Measurements from ENCODE around the gene ZNF83. TPM values are rescaled to one million over a fixed set of nuclear protein-coding genes. Genes with fewer than 3 reads are reported as not detected.
A peak's percentile ranks its signal among the peaks of the same experiment; 100 is the strongest.
"Not testable (repeated sequence)": the region's sequence is repeated elsewhere in the genome, so short reads cannot be mapped to it uniquely, and the experiment has no call there.

The ZNF83 gene
- total RNA-seq, 1 experiment from 2014 or later, result 14.1 TPM

GRCh38 chr19:52651956-52652355 lies 13.8 kb upstream of the ZNF83 start:
- DNase-seq (ENCODE audit: low read depth, low spot score), result no peak
- in situ Hi-C loops (cut with HindIII; ENCODE audit: low pct_unique_long_range_greater_than_20kb, low sequenced_read_pairs), result no loop called here

GRCh38 chr19:52648336-52649016 lies 10.3 kb upstream of the ZNF83 start:
- no peak for DNase-seq (ENCODE audit: low read depth, low spot score)
- in situ Hi-C loops (cut with HindIII; ENCODE audit: low pct_unique_long_range_greater_than_20kb, low sequenced_read_pairs), result no loop called here

- DNase-seq (ENCODE audit: low read depth, low spot score), result no peak
Observed at GRCh38 chr19:52646571-52647217, 8.5 kb upstream of the ZNF83 start.

GRCh38 chr19:52640916-52641315 lies 2.8 kb upstream of the ZNF83 start:
- no peak for DNase-seq (ENCODE audit: low read depth, low spot score)
- in situ Hi-C loops (cut with HindIII; ENCODE audit: low pct_unique_long_range_greater_than_20kb, low sequenced_read_pairs), result no loop called here

More at GRCh38 chr19:52646571-52647217, 8.5 kb upstream of the ZNF83 start:
- in situ Hi-C loops (cut with HindIII; ENCODE audit: low pct_unique_long_range_greater_than_20kb, low sequenced_read_pairs), result no loop called here

GRCh38 chr19:52639996-52640395 lies 1.8 kb upstream of the ZNF83 start:
- in situ Hi-C loops (cut with HindIII; ENCODE audit: low pct_unique_long_range_greater_than_20kb, low sequenced_read_pairs), result no loop called here
- DNase-seq (ENCODE audit: low read depth, low spot score), result no peak

GRCh38 chr19:52638601-52639000 lies 446 bp upstream of the ZNF83 start:
- in situ Hi-C loops (cut with HindIII; ENCODE audit: low pct_unique_long_range_greater_than_20kb, low sequenced_read_pairs), result no loop called here

GRCh38 chr19:52635786-52636570 lies 2.2 kb downstream of the ZNF83 start:
- no peak for DNase-seq (ENCODE audit: low read depth, low spot score)
- in situ Hi-C loops (cut with HindIII; ENCODE audit: low pct_unique_long_range_greater_than_20kb, low sequenced_read_pairs), result no loop called here

More at GRCh38 chr19:52638601-52639000, 446 bp upstream of the ZNF83 start:
- no peak for DNase-seq (ENCODE audit: low read depth, low spot score)

- in situ Hi-C loops (cut with HindIII; ENCODE audit: low pct_unique_long_range_greater_than_20kb, low sequenced_read_pairs), result not testable (repeated sequence)
Observed at GRCh38 chr19:52627441-52627840, 10.7 kb downstream of the ZNF83 start.

GRCh38 chr19:52626915-52627314 lies 11.2 kb downstream of the ZNF83 start:
- in situ Hi-C loops (cut with HindIII; ENCODE audit: low pct_unique_long_range_greater_than_20kb, low sequenced_read_pairs), result no loop called here
- no peak for DNase-seq (ENCODE audit: low read depth, low spot score)

More at GRCh38 chr19:52627441-52627840, 10.7 kb downstream of the ZNF83 start:
- DNase-seq (ENCODE audit: low read depth, low spot score), result not testable (repeated sequence)

GRCh38 chr19:52622261-52622660 lies 15.9 kb downstream of the ZNF83 start:
- no peak for DNase-seq (ENCODE audit: low read depth, low spot score)
- in situ Hi-C loops (cut with HindIII; ENCODE audit: low pct_unique_long_range_greater_than_20kb, low sequenced_read_pairs), result no loop called here

GRCh38 chr19:52621376-52621775 lies 16.8 kb downstream of the ZNF83 start:
- no peak for DNase-seq (ENCODE audit: low read depth, low spot score)

GRCh38 chr19:52613299-52613906 lies 24.8 kb downstream of the ZNF83 start:
- DNase-seq (ENCODE audit: low read depth, low spot score), result no peak
- in situ Hi-C loops (cut with HindIII; ENCODE audit: low pct_unique_long_range_greater_than_20kb, low sequenced_read_pairs), result no loop called here

More at GRCh38 chr19:52621376-52621775, 16.8 kb downstream of the ZNF83 start:
- in situ Hi-C loops (cut with HindIII; ENCODE audit: low pct_unique_long_range_greater_than_20kb, low sequenced_read_pairs), result no loop called here

GRCh38 chr19:52603558-52604207 lies 34.5 kb downstream of the ZNF83 start:
- DNase-seq (ENCODE audit: low read depth, low spot score), result no peak
- in situ Hi-C loops (cut with HindIII; ENCODE audit: low pct_unique_long_range_greater_than_20kb, low sequenced_read_pairs), result no loop called here

- DNase-seq (ENCODE audit: low read depth, low spot score), result no peak
- in situ Hi-C loops (cut with HindIII; ENCODE audit: low pct_unique_long_range_greater_than_20kb, low sequenced_read_pairs), result no loop called here
Observed at GRCh38 chr19:52602941-52603340, 35.2 kb downstream of the ZNF83 start.

GRCh38 chr19:52601974-52602366 lies 36.2 kb downstream of the ZNF83 start:
- in situ Hi-C loops (cut with HindIII; ENCODE audit: low pct_unique_long_range_greater_than_20kb, low sequenced_read_pairs); DNase-seq (ENCODE audit: low read depth, low spot score): not testable (repeated sequence)

- in situ Hi-C loops (cut with HindIII; ENCODE audit: low pct_unique_long_range_greater_than_20kb, low sequenced_read_pairs), result no loop called here
- peak; percentile 73 for DNase-seq (ENCODE audit: low read depth, low spot score)
Observed at GRCh38 chr19:52601025-52601973, 36.9 kb downstream of the ZNF83 start.

- no peak for DNase-seq (ENCODE audit: low read depth, low spot score)
- in situ Hi-C loops (cut with HindIII; ENCODE audit: low pct_unique_long_range_greater_than_20kb, low sequenced_read_pairs), result no loop called here
Observed at GRCh38 chr19:52600639-52601024, 37.5 kb downstream of the ZNF83 start.

Data from SK-MEL-5 (cell line).